SK-N-SH treated with all-trans-retinoic acid at 6 μM for 48 hours (cell line): ENCODE results near the gene CD163.

Experiments used
- ATAC-seq: fragments of 200-7000 bp; cut with Tn5 transposase; 3 replicates; pipeline ENCODE4 v1.9.1; 2020; ENCODE audit warnings: mild to moderate bottlenecking, moderate library complexity
- ARNTL ChIP-seq: fragments of 450-650 bp; formaldehyde crosslinking; IDR thresholded peaks from 2 replicates; pipeline ENCODE4 v1.5.0; 2020; ENCODE audit warnings: low read depth, mild to moderate bottlenecking, moderate library complexity, borderline replicate concordance
- BACH2 ChIP-seq: fragments of 250-450 bp; sonication (Bioruptor Pico); IDR thresholded peaks from 2 replicates; pipeline ENCODE4 v1.9.0; 2021; ENCODE audit warnings: mild to moderate bottlenecking, borderline replicate concordance
- CREB5 ChIP-seq: fragments of 250-450 bp; sonication (Bioruptor Pico); IDR thresholded peaks from 2 replicates; pipeline ENCODE4 v1.5.1; 2020; ENCODE audit warnings: low read depth, mild to moderate bottlenecking, moderate library complexity
- CSDC2 ChIP-seq: fragments of 250-450 bp; sonication (Bioruptor Pico); IDR thresholded peaks from 2 replicates; pipeline ENCODE4 v1.5.0; 2020; ENCODE audit warnings: mild to moderate bottlenecking, moderate library complexity
- CSRNP3 ChIP-seq: fragments of 250-450 bp; sonication (Bioruptor Pico); IDR thresholded peaks from 2 replicates; pipeline ENCODE4 v1.5.1; 2021; ENCODE audit warnings: mild to moderate bottlenecking, moderate library complexity
- ESRRG ChIP-seq: fragments of 250-450 bp; sonication (Bioruptor Pico); IDR thresholded peaks from 2 replicates; pipeline ENCODE4 v1.6.1; 2021; ENCODE audit warnings: mild to moderate bottlenecking
- GLIS3 ChIP-seq: fragments of 250-450 bp; sonication (Bioruptor Pico); IDR thresholded peaks from 2 replicates; pipeline ENCODE4 v1.5.0; 2020; ENCODE audit warnings: mild to moderate bottlenecking, moderate library complexity
- ISL1 ChIP-seq: fragments of 250-450 bp; sonication (Bioruptor Pico); IDR thresholded peaks from 2 replicates; pipeline ENCODE4 v2.1.2; 2022; ENCODE audit warnings: mild to moderate bottlenecking, moderate library complexity
- OSR1 ChIP-seq: fragments of 250-450 bp; sonication (Bioruptor Pico); IDR thresholded peaks from 2 replicates; pipeline ENCODE4 v1.8.0; 2022; ENCODE audit warnings: moderate library complexity, mild to moderate bottlenecking, inconsistent platforms
- PATZ1 ChIP-seq: fragments of 250-450 bp; sonication (Bioruptor Pico); IDR thresholded peaks from 2 replicates; pipeline ENCODE4 v1.8.0; 2020; ENCODE audit warnings: mild to moderate bottlenecking, moderate library complexity, borderline replicate concordance
- POU6F1 ChIP-seq: fragments of 250-450 bp; sonication (Bioruptor Pico); IDR thresholded peaks from 2 replicates; pipeline ENCODE4 v1.8.0; 2021; ENCODE audit warnings: low read depth, mild to moderate bottlenecking, moderate library complexity, borderline replicate concordance
- PPARA ChIP-seq: fragments of 250-450 bp; sonication (Bioruptor Pico); IDR thresholded peaks from 2 replicates; pipeline ENCODE4 v1.5.0; 2020; ENCODE audit warnings: mild to moderate bottlenecking, borderline replicate concordance
- RARB ChIP-seq: fragments of 250-450 bp; sonication (Bioruptor Pico); IDR thresholded peaks from 2 replicates; pipeline ENCODE4 v1.8.0; 2021; ENCODE audit warnings: mild to moderate bottlenecking, moderate library complexity
- SNAI2 ChIP-seq: fragments of 250-450 bp; sonication (Bioruptor Pico); IDR thresholded peaks from 2 replicates; pipeline ENCODE4 v1.5.0; 2020; ENCODE audit warnings: mild to moderate bottlenecking, moderate library complexity
- TCF4 ChIP-seq: fragments of 250-450 bp; sonication (Bioruptor Pico); IDR thresholded peaks from 2 replicates; pipeline ENCODE4 v1.8.0; 2021; ENCODE audit warnings: mild to moderate bottlenecking, moderate library complexity, borderline replicate concordance
- TOX ChIP-seq: fragments of 250-450 bp; sonication (Bioruptor Pico); IDR thresholded peaks from 2 replicates; pipeline ENCODE4 v1.8.0; 2021; ENCODE audit warnings: mild to moderate bottlenecking, moderate library complexity, borderline replicate concordance
- TSHZ2 ChIP-seq: fragments of 250-450 bp; sonication (Bioruptor Pico); IDR thresholded peaks from 2 replicates; pipeline ENCODE4 v1.5.0; 2020; ENCODE audit warnings: mild to moderate bottlenecking, moderate library complexity
- ZC3H10 ChIP-seq: fragments of 250-450 bp; sonication (Bioruptor Pico); IDR thresholded peaks from 2 replicates; pipeline ENCODE4 v1.5.1; 2021; ENCODE audit warnings: mild to moderate bottlenecking, moderate library complexity
- ZFP3 ChIP-seq: fragments of 250-450 bp; sonication (Bioruptor Pico); IDR thresholded peaks from 2 replicates; pipeline ENCODE4 v1.5.0; 2020; ENCODE audit warnings: mild to moderate bottlenecking, moderate library complexity
- ZFP30 ChIP-seq: fragments of 450-650 bp; formaldehyde crosslinking; IDR thresholded peaks from 2 replicates; pipeline ENCODE4 v1.5.0; 2022; ENCODE audit warnings: mild to moderate bottlenecking, moderate library complexity
- ZNF565 ChIP-seq: fragments of 450-650 bp; formaldehyde crosslinking; conservative IDR thresholded peaks from 2 replicates; pipeline ENCODE4 v1.5.0; 2020; ENCODE audit warnings: low read depth, mild to moderate bottlenecking, moderate library complexity
- ZNF70 ChIP-seq: fragments of 450-650 bp; formaldehyde crosslinking; IDR thresholded peaks from 2 replicates; pipeline ENCODE4 v1.5.0; 2020; ENCODE audit warnings: mild to moderate bottlenecking, moderate library complexity

The CD163 gene

GRCh38 chr12:7503686-7504415 is at the start of gene CD163:
TSS of gene CD163 (minus strand) at chr12:7503777. CDS start at chr12:7503690, 87 bp downstream.
- TF ChIP-seq TOX (CRISPR knock-in tag) (no peak), ISL1 (CRISPR knock-in tag) (no peak), GLIS3 (CRISPR knock-in tag) (no peak), PATZ1 (no peak), ARNTL (CRISPR knock-in tag) (no peak), CSRNP3 (CRISPR knock-in tag) (no peak), OSR1 (CRISPR knock-in tag) (no peak), ZNF565 (CRISPR knock-in tag) (no peak), PPARA (CRISPR knock-in tag) (no peak), SNAI2 (CRISPR knock-in tag) (no peak), ZC3H10 (CRISPR knock-in tag) (no peak), CSDC2 (CRISPR knock-in tag) (no peak), RARB (no peak), TSHZ2 (CRISPR knock-in tag) (no peak), CREB5 (no peak), POU6F1 (CRISPR knock-in tag) (no peak), BACH2 (CRISPR knock-in tag) (no peak), ZNF70 (no peak), ZFP3 (CRISPR knock-in tag) (no peak), ESRRG (CRISPR knock-in tag) (no peak)
- TF ChIP-seq, all 23 proteins: peak for 0
- no peak for ATAC-seq

GRCh38 chr12:7542813-7543212 is 39.2 kb upstream of the CD163 start:
- TF ChIP-seq TOX (CRISPR knock-in tag) (no peak), PPARA (CRISPR knock-in tag) (no peak), TCF4 (CRISPR knock-in tag) (no peak), OSR1 (CRISPR knock-in tag) (no peak), ARNTL (CRISPR knock-in tag) (no peak), ZC3H10 (CRISPR knock-in tag) (no peak), ZFP30 (CRISPR knock-in tag) (no peak), CREB5 (no peak), BACH2 (CRISPR knock-in tag) (no peak)

More at GRCh38 chr12:7542813-7543212, 39.2 kb upstream of the CD163 start:
- no peak for ATAC-seq
